ENCODE data around the gene ROBO1.

GRCh38 chr3:79005084-79005483, 762.7 kb downstream of the ROBO1 start:
- TF ChIP-seq EZH2 (IDR thresholded peaks at IDR 0.05; ENCODE audit: low read length) (no peak), CTCF (optimal IDR thresholded peaks at IDR 0.05 in 1 of 3, IDR thresholded peaks at IDR 0.05 in 1 of 3, conservative IDR thresholded peaks at IDR 0.05 in 1 of 3; ENCODE audit: extremely low read depth in 1 of 3, insufficient read depth in 2 of 3, low read length in 3 of 3) (no peak)
